Measurements from ENCODE around the gene ZMIZ1.

The ZMIZ1 gene

GRCh38 chr10:79160191-79160590 is 91.4 kb downstream of the ZMIZ1 start:
- no peaks in the 10 kb centered on the region for H3K4me1 ChIP-seq (ENCODE audit: control insufficient read depth in 1 of 2, insufficient read depth in 1 of 2, low read depth in 1 of 2, low read length in 1 of 2)
- no peaks in the 10 kb centered on the region for H3K9me3 ChIP-seq
- H3K27me3 ChIP-seq, result no peaks in the 10 kb centered on the region
- no peak overlapping the region for H3K4me3 ChIP-seq (ENCODE audit: low read depth in 1 of 2, low read length in 1 of 2)
- H3K27ac ChIP-seq, result no peak overlapping the region
- no peak for TF ChIP-seq CTCF (IDR thresholded peaks at IDR 0.05)
- H3K36me3 ChIP-seq, result no peaks in the 10 kb centered on the region

DNA sequence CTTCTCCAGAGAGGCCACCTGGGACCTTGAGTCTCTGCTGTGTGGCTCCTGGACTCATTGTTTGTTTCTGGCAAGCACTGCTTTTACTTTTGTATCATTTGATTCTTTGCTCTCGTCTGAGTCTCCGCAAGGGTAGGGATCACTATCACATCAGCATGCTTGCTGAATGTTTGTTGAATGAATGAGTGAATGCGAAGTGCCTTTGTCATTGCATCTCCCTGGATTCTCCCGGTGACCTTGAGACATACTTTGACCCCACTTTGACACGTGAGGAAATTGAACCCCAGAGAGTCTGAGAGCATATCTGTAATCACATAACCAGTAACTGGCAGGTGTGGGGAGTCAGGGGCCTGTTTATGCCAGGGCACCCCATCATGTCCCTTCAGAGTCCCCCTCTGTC is 92.8 kb downstream of the ZMIZ1 start:
- Histone ChIP-seq H3K4me1 (ENCODE audit: control insufficient read depth in 1 of 2, insufficient read depth in 1 of 2, low read depth in 1 of 2, low read length in 1 of 2) (no peaks in the 10 kb centered on the region), H3K9me3 (no peaks in the 10 kb centered on the region), H3K27ac (no peak overlapping the region), H3K27me3 (no peaks in the 10 kb centered on the region), H3K4me3 (ENCODE audit: low read depth in 1 of 2, low read length in 1 of 2) (no peak overlapping the region), H3K36me3 (peaks cover 6% of the 10 kb centered on the region)
- no peak for TF ChIP-seq CTCF (IDR thresholded peaks at IDR 0.05)

DNA sequence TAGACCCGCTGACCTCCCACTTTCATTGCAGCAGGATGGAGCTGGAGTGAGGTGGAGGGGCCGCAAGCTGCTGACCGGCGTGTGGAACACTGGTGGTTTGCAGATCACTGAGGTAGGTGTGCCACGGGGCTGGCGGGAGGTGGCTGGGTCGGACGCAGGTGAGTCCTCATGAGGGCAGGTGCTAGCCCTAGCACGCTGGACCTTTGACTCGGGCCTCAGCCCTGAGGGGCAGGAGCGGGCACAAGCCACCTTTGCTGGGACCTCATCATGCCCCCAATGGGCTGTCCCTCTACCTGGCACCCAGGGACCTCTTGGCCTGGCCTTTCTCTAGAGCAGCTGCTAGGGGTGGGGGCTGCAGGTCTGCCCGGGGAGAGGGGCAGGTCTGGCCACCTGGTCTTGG is 93.3 kb downstream of the ZMIZ1 start:
- no peaks in the 10 kb centered on the region for H3K4me1 ChIP-seq (ENCODE audit: control insufficient read depth in 1 of 2, insufficient read depth in 1 of 2, low read depth in 1 of 2, low read length in 1 of 2)
- H3K4me3 ChIP-seq (ENCODE audit: low read depth in 1 of 2, low read length in 1 of 2), result no peak overlapping the region
- no peaks in the 10 kb centered on the region for H3K27me3 ChIP-seq
- no peak for TF ChIP-seq CTCF (IDR thresholded peaks at IDR 0.05)
- peaks cover 10% of the 10 kb centered on the region for H3K36me3 ChIP-seq
- H3K9me3 ChIP-seq, result no peaks in the 10 kb centered on the region
- no peak overlapping the region for H3K27ac ChIP-seq

- no peak for TF ChIP-seq CTCF (IDR thresholded peaks at IDR 0.05)
- no peaks in the 10 kb centered on the region for H3K27me3 ChIP-seq
- H3K36me3 ChIP-seq, result peaks cover 16% of the 10 kb centered on the region
- no peaks in the 10 kb centered on the region for H3K4me1 ChIP-seq (ENCODE audit: control insufficient read depth in 1 of 2, insufficient read depth in 1 of 2, low read depth in 1 of 2, low read length in 1 of 2)
- no peak overlapping the region for H3K27ac ChIP-seq
- no peaks in the 10 kb centered on the region for H3K9me3 ChIP-seq
- H3K4me3 ChIP-seq (ENCODE audit: low read depth in 1 of 2, low read length in 1 of 2), result no peak overlapping the region
Observed at GRCh38 chr10:79162861-79163665, 94.3 kb downstream of the ZMIZ1 start.

- H3K27me3 ChIP-seq, result no peaks in the 10 kb centered on the region
- no peak for TF ChIP-seq CTCF (IDR thresholded peaks at IDR 0.05)
- no peaks in the 10 kb centered on the region for H3K9me3 ChIP-seq
- no peaks in the 10 kb centered on the region for H3K4me1 ChIP-seq (ENCODE audit: control insufficient read depth in 1 of 2, insufficient read depth in 1 of 2, low read depth in 1 of 2, low read length in 1 of 2)
- peaks cover 16% of the 10 kb centered on the region for H3K36me3 ChIP-seq
- no peak overlapping the region for H3K4me3 ChIP-seq (ENCODE audit: low read depth in 1 of 2, low read length in 1 of 2)
- no peak overlapping the region for H3K27ac ChIP-seq
Observed at GRCh38 chr10:79163666-79163975, 94.9 kb downstream of the ZMIZ1 start.

Measured in neutrophil (primary cell).